GM08714 (cell line): ENCODE results near the gene SFT2D2.

Experiments
- H3K4me3 ChIP-seq: fragments of 200-500 bp; sonication (Bioruptor generic); 2 replicates; pipeline ENCODE4 v1.5.1; 2014; ENCODE audit warnings: mild to moderate bottlenecking, low read length, inconsistent platforms
- ZNF274 ChIP-seq: IDR thresholded peaks from 2 replicates; pipeline ENCODE4 v1.6.1; 2012; ENCODE audit warnings: mild to moderate bottlenecking, low read depth, low read length

The SFT2D2 gene

GRCh38 chr1:168210312-168210711 lies 15.5 kb upstream of the SFT2D2 start:
- H3K4me3 ChIP-seq = no peak overlapping the region
- TF ChIP-seq ZNF274 = no peak

- TF ChIP-seq ZNF274 = no peak
- no peak overlapping the region for H3K4me3 ChIP-seq
These were observed 12.5 kb upstream of the SFT2D2 start for GRCh38 chr1:168213349-168213748.

GRCh38 chr1:168216171-168216570 lies 9.6 kb upstream of the SFT2D2 start:
- no peak for TF ChIP-seq ZNF274
- H3K4me3 ChIP-seq = no peak overlapping the region

- TF ChIP-seq ZNF274 = no peak
These were observed 8.1 kb upstream of the SFT2D2 start for GRCh38 chr1:168217664-168218063.

GRCh38 chr1:168218658-168219057 lies 7.1 kb upstream of the SFT2D2 start:
- no peak for TF ChIP-seq ZNF274
- no peak overlapping the region for H3K4me3 ChIP-seq

More at GRCh38 chr1:168217664-168218063, 8.1 kb upstream of the SFT2D2 start:
- H3K4me3 ChIP-seq = no peak overlapping the region

- no peak for TF ChIP-seq ZNF274
- no peak overlapping the region for H3K4me3 ChIP-seq
These were observed 5.3 kb upstream of the SFT2D2 start for GRCh38 chr1:168220470-168220871.

GRCh38 chr1:168221275-168221674 lies 4.5 kb upstream of the SFT2D2 start:
- no peak overlapping the region for H3K4me3 ChIP-seq
- no peak for TF ChIP-seq ZNF274

- no peak overlapping the region for H3K4me3 ChIP-seq
- no peak for TF ChIP-seq ZNF274
These were observed 2.5 kb upstream of the SFT2D2 start for GRCh38 chr1:168223261-168223660.

- no peak for TF ChIP-seq ZNF274
- no peak overlapping the region for H3K4me3 ChIP-seq
These were observed 1.9 kb upstream of the SFT2D2 start for GRCh38 chr1:168223681-168224540.

GRCh38 chr1:168224991-168225390 lies 813 bp upstream of the SFT2D2 start:
- no peak for TF ChIP-seq ZNF274
- peak overlapping the region; percentile 79; the same call in 1 of the 2 replicates for H3K4me3 ChIP-seq

- peak overlapping the region; percentile 79 for H3K4me3 ChIP-seq
- no peak for TF ChIP-seq ZNF274
These were observed 1.8 kb downstream of the SFT2D2 start for GRCh38 chr1:168227620-168228019.

- no peak for TF ChIP-seq ZNF274
- H3K4me3 ChIP-seq = no peak overlapping the region
These were observed 4.1 kb downstream of the SFT2D2 start for GRCh38 chr1:168229893-168230292.

GRCh38 chr1:168230709-168231108 lies 4.9 kb downstream of the SFT2D2 start:
- no peak overlapping the region for H3K4me3 ChIP-seq
- no peak for TF ChIP-seq ZNF274

GRCh38 chr1:168234846-168235547 lies 9.2 kb downstream of the SFT2D2 start:
- H3K4me3 ChIP-seq = no peak overlapping the region
- TF ChIP-seq ZNF274 = no peak

- no peak overlapping the region for H3K4me3 ChIP-seq
- TF ChIP-seq ZNF274 = no peak
These were observed 9.7 kb downstream of the SFT2D2 start for GRCh38 chr1:168235548-168235885.
